HepG2 (cell line): ENCODE measurements around the gene TPGS1. TPM values are rescaled to one million over a fixed set of nuclear protein-coding genes. Genes with fewer than 3 reads are reported as not detected.
A peak's percentile ranks its signal among the peaks of the same experiment; 100 is the strongest.

Source experiments
- ASH2L ChIP-seq: fragments of 300-600, 200-600 bp; sonication (generic); IDR thresholded peaks from 2 replicates; pipeline ENCODE4 v1.7.0; 2017; ENCODE audit warnings: low read depth, mild to moderate bottlenecking, moderate library complexity, mixed read lengths, low read length; ENCODE audit not compliant: insufficient read length
- CREB1 ChIP-seq, 2 experiments: fragments of 450-650 bp in 1 of 2; IDR thresholded peaks; 2 replicates each; pipeline ENCODE4 v1.6.1; 2016 to 2017; ENCODE audit warnings: control low read depth in 1 of 2, mild to moderate bottlenecking in 1 of 2, missing compliant biosample characterization in 1 of 2, missing genetic modification characterization in 1 of 2
- ETV5 ChIP-seq: IDR thresholded peaks from 2 replicates; pipeline ENCODE4 v1.6.1; 2018; ENCODE audit warnings: missing biosample characterization, missing genetic modification reagents, inconsistent platforms, borderline replicate concordance
- GABPA ChIP-seq, 2 experiments: IDR thresholded peaks; 2 replicates each; pipeline ENCODE4 v1.6.1; 2011 to 2016; ENCODE audit warnings: low read depth in 2 of 2, low read length in 1 of 2, missing biosample characterization in 1 of 2, missing genetic modification characterization in 1 of 2
- HDAC2 ChIP-seq: sonication (generic); formaldehyde crosslinking; IDR thresholded peaks from 2 replicates; pipeline ENCODE4 v1.4.0; 2020; ENCODE audit warnings: missing genetic modification reagents
- NCOA5 ChIP-seq: sonication (generic); formaldehyde crosslinking; IDR thresholded peaks from 2 replicates; pipeline ENCODE4 v1.4.0; 2020; ENCODE audit warnings: missing genetic modification reagents
- POLR2AphosphoS2 ChIP-seq: IDR thresholded peaks from 2 replicates; pipeline ENCODE4 v1.6.1; 2011; ENCODE audit warnings: low read depth, low read length, improper control_type of control experiment
- SRSF9 ChIP-seq: fragments of 200-400 bp; formaldehyde crosslinking; IDR thresholded peaks from 2 replicates; pipeline ENCODE4 v1.6.1; 2018; ENCODE audit warnings: borderline replicate concordance, mild to moderate bottlenecking, low read depth, low read length; ENCODE audit not compliant: insufficient read depth, poor library complexity, severe bottlenecking
- TSC22D2 ChIP-seq: sonication (generic); formaldehyde crosslinking; IDR thresholded peaks from 2 replicates; pipeline ENCODE4 v1.5.1; 2020; ENCODE audit warnings: missing genetic modification reagents, mild to moderate bottlenecking, borderline replicate concordance
- U2AF2 ChIP-seq: fragments of 200-400 bp; formaldehyde crosslinking; IDR thresholded peaks from 2 replicates; pipeline ENCODE4 v1.6.1; 2017; ENCODE audit warnings: low read depth, mild to moderate bottlenecking, low read length
- ZFP36L2 ChIP-seq: sonication (generic); formaldehyde crosslinking; IDR thresholded peaks from 2 replicates; pipeline ENCODE4 v1.4.0; 2020; ENCODE audit warnings: missing genetic modification reagents
- ZNF3 ChIP-seq: IDR thresholded peaks from 2 replicates; pipeline ENCODE4 v1.7.0; 2017; ENCODE audit warnings: inconsistent platforms
- ZNF350 ChIP-seq: sonication (generic); formaldehyde crosslinking; IDR thresholded peaks from 2 replicates; pipeline ENCODE4 v1.4.0; 2020; ENCODE audit warnings: mild to moderate bottlenecking, low read depth, missing genetic modification reagents, borderline replicate concordance
- polyA plus RNA-seq, 8 experiments: library from polyadenylated mRNA; depleted of rRNA in 3 of 8; stranded (reverse) in 7 of 8; unstranded in 1 of 8; fragments of >200 nt; fragmentation: Illumina TruSeq in 4 of 8; extraction: Trizol in 4 of 8; gene quantifications; 2 replicates each; pipeline versions ENCODE4 v1.2.1 to v1.2.3, GENCODE V29; 2011 to 2016; ENCODE audit warnings: low read depth in 4 of 8, missing spikeins in 1 of 8, mixed read lengths in 1 of 8; ENCODE audit not compliant: insufficient read depth in 1 of 8
- total RNA-seq, 5 experiments: library from RNA; depleted of rRNA; stranded (reverse); fragments of >200 nt; fragmentation: Illumina TruSeq; extraction: Trizol; gene quantifications; 2 replicates each; pipeline ENCODE4 v1.2.3, GENCODE V29; 2016; ENCODE audit warnings: low read depth in 1 of 5
- TF ChIP-seq, protein P1 (sequence below): sonication (generic); formaldehyde crosslinking; conservative IDR thresholded peaks from 2 replicates; pipeline ENCODE4 v1.4.0; 2020; ENCODE audit warnings: missing genetic modification reagents
- TF ChIP-seq, protein P2 (sequence below): sonication (generic); formaldehyde crosslinking; IDR thresholded peaks from 2 replicates; pipeline ENCODE4 v1.5.1; 2020; ENCODE audit warnings: missing genetic modification reagents, mild to moderate bottlenecking, borderline replicate concordance
- TF ChIP-seq, protein P3 (sequence below), 2 experiments: fragments of 450-650 bp in 1 of 2; sonication (generic) in 1 of 2; formaldehyde crosslinking; IDR thresholded peaks; 2 replicates each; pipeline versions ENCODE4 v1.5.0 to v1.8.0; 2020 to 2022; ENCODE audit warnings: mild to moderate bottlenecking in 1 of 2, missing genetic modification reagents in 1 of 2
- TF ChIP-seq, protein P4 (sequence below): sonication (generic); formaldehyde crosslinking; IDR thresholded peaks from 2 replicates; pipeline ENCODE4 v1.5.1; 2020; ENCODE audit warnings: mild to moderate bottlenecking, missing genetic modification reagents, borderline replicate concordance
- TF ChIP-seq, protein P5 (sequence below): sonication (generic); formaldehyde crosslinking; IDR thresholded peaks from 2 replicates; pipeline ENCODE4 v1.5.0; 2020; ENCODE audit warnings: mild to moderate bottlenecking, missing genetic modification reagents

The TPGS1 gene
- total and polyA plus RNA-seq, 2 of the 13 experiments (the other 11 are each of a cell fraction or from before 2014, with no cell fraction given): 1.1 to 6.2 TPM

DNA sequence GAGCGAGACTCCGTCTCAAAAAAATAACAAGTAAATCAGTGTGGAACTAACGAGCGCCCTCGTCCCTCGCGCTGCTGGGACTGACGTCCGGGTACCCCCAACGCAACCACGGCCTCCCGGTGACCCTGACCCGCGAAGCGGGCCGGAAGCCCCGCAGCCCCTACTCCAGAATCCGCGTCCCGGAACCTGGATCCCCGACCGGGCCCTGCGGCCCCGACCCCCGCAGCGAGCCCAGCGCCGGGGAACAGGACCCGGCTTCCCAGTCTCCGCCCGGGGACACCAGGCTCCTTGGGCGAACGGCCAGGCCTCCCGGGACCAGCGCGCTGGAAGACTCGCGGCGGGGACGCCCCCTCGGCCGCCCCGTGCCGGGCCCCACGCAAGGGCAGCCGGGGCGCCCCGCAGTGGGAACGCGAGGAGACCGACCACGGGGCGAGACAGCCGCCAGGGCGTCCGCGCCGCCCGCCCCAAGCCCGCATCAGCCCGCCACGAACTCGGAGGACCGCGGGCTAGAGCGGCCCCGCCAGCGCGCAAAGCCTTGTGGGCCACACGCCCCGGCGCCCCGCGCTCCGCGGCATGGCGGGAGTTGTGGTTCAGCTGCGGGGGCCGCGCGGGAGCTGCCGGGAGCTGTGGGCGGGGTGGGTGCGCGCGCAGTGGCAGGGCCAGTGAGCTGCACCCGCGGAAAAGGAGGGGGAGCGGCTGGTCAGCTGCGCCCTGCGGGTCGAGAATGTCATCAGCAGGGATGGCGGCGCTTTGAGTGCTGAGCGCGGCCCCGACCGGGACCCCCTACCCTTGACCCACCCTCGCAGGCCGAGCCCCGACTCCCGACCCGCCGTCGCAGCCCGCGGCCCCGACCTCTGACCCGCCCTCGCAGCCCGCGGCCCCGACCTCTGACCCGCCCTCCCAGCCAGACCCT lies 18.5 kb upstream of the TPGS1 start (continued):
- TF ChIP-seq, protein P1, sequence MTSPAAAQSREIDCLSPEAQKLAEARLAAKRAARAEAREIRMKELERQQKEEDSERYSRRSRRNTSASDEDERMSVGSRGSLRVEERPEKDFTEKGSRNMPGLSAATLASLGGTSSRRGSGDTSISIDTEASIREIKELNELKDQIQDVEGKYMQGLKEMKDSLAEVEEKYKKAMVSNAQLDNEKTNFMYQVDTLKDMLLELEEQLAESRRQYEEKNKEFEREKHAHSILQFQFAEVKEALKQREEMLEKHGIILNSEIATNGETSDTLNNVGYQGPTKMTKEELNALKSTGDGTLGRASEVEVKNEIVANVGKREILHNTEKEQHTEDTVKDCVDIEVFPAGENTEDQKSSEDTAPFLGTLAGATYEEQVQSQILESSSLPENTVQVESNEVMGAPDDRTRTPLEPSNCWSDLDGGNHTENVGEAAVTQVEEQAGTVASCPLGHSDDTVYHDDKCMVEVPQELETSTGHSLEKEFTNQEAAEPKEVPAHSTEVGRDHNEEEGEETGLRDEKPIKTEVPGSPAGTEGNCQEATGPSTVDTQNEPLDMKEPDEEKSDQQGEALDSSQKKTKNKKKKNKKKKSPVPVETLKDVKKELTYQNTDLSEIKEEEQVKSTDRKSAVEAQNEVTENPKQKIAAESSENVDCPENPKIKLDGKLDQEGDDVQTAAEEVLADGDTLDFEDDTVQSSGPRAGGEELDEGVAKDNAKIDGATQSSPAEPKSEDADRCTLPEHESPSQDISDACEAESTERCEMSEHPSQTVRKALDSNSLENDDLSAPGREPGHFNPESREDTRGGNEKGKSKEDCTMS (CRISPR knock-in tag): no peak
- TF ChIP-seq, protein P2, sequence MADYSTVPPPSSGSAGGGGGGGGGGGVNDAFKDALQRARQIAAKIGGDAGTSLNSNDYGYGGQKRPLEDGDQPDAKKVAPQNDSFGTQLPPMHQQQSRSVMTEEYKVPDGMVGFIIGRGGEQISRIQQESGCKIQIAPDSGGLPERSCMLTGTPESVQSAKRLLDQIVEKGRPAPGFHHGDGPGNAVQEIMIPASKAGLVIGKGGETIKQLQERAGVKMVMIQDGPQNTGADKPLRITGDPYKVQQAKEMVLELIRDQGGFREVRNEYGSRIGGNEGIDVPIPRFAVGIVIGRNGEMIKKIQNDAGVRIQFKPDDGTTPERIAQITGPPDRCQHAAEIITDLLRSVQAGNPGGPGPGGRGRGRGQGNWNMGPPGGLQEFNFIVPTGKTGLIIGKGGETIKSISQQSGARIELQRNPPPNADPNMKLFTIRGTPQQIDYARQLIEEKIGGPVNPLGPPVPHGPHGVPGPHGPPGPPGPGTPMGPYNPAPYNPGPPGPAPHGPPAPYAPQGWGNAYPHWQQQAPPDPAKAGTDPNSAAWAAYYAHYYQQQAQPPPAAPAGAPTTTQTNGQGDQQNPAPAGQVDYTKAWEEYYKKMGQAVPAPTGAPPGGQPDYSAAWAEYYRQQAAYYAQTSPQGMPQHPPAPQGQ: 0 out of 2 replicates have a peak, but pooled peaks have one; percentile 34
- TF ChIP-seq POLR2AphosphoS2 (no peak), CREB1 (IDR thresholded peaks at IDR 0.05) (peak; percentile 19; the same call in 1 of the 2 replicates), CREB1 (CRISPR knock-in tag; IDR thresholded peaks at IDR 0.05) (no peak), ASH2L (peak; percentile 57), NCOA5 (CRISPR knock-in tag) (no peak), ZNF350 (CRISPR knock-in tag) (no peak), GABPA (IDR thresholded peaks at IDR 0.05; ENCODE audit: low read depth, low read length) (peak; percentile 66), GABPA (CRISPR knock-in tag; IDR thresholded peaks at IDR 0.05; ENCODE audit: low read depth) (no peak), HDAC2 (CRISPR knock-in tag) (peak; percentile 32; the same call in 1 of the 2 replicates), U2AF2 (no peak), SRSF9 (no peak), ETV5 (CRISPR knock-in tag) (no peak; the same call in 1 of the 2 replicates), TSC22D2 (no peak), ZNF3 (CRISPR knock-in tag) (no peak), ZFP36L2 (no peak)
- TF ChIP-seq, protein P3, sequence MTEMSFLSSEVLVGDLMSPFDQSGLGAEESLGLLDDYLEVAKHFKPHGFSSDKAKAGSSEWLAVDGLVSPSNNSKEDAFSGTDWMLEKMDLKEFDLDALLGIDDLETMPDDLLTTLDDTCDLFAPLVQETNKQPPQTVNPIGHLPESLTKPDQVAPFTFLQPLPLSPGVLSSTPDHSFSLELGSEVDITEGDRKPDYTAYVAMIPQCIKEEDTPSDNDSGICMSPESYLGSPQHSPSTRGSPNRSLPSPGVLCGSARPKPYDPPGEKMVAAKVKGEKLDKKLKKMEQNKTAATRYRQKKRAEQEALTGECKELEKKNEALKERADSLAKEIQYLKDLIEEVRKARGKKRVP (CRISPR knock-in tag; IDR thresholded peaks at IDR 0.05): peak in 1 of 2 experiments; percentile 66; a peak in 2 of 4 replicates
- TF ChIP-seq, protein P4, sequence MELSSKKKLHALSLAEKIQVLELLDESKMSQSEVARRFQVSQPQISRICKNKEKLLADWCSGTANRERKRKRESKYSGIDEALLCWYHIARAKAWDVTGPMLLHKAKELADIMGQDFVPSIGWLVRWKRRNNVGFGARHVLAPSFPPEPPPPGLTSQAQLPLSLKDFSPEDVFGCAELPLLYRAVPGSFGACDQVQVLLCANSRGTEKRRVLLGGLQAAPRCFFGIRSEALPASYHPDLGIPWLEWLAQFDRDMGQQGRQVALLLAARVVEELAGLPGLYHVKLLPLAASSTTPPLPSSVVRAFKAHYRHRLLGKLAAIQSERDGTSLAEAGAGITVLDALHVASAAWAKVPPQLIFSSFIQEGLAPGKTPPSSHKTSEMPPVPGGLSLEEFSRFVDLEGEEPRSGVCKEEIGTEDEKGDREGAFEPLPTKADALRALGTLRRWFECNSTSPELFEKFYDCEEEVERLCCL (CRISPR knock-in tag): no peak; the same call in 1 of the 2 replicates
- TF ChIP-seq, protein P5, sequence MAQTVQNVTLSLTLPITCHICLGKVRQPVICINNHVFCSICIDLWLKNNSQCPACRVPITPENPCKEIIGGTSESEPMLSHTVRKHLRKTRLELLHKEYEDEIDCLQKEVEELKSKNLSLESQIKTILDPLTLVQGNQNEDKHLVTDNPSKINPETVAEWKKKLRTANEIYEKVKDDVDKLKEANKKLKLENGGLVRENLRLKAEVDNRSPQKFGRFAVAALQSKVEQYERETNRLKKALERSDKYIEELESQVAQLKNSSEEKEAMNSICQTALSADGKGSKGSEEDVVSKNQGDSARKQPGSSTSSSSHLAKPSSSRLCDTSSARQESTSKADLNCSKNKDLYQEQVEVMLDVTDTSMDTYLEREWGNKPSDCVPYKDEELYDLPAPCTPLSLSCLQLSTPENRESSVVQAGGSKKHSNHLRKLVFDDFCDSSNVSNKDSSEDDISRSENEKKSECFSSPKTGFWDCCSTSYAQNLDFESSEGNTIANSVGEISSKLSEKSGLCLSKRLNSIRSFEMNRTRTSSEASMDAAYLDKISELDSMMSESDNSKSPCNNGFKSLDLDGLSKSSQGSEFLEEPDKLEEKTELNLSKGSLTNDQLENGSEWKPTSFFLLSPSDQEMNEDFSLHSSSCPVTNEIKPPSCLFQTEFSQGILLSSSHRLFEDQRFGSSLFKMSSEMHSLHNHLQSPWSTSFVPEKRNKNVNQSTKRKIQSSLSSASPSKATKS: no peak
